Right atrium auricular region (tissue), 2 donors: ENCODE measurements around the gene OR9G1. TPM values are rescaled to one million over a fixed set of nuclear protein-coding genes. Genes with fewer than 3 reads are reported as not detected.

ENCODE experiments used
- DNase-seq: peaks from one replicate; pipeline ENCODE4 v3.0.0-alpha.2; 2019; ENCODE audit warnings: low spot score
- H3K27ac ChIP-seq, 2 donors: fragments of 200-600 bp; sonication (generic); 1 replicate in 1 of 2; 2 replicates in 1 of 2; pipeline ENCODE4 v1.5.1; 2016 to 2019
- H3K27me3 ChIP-seq, 2 donors: fragments of 200-600 bp; sonication (generic); one replicate each; pipeline versions ENCODE4 v1.5.1 to v1.6.0; 2017 to 2019
- H3K36me3 ChIP-seq: fragments of 200-600 bp; sonication (generic); one replicate; pipeline ENCODE4 v1.5.1; 2016
- H3K4me1 ChIP-seq, 2 donors: fragments of 200-600 bp; sonication (generic); one replicate each; pipeline versions ENCODE4 v1.5.1 to v1.6.0; 2017 to 2019
- H3K4me3 ChIP-seq, 2 donors: fragments of 200-600 bp; sonication (generic); 1 replicate in 1 of 2; 2 replicates in 1 of 2; pipeline ENCODE4 v1.5.1; 2017 to 2019; ENCODE audit warnings: mild to moderate bottlenecking in 1 of 2, moderate library complexity in 1 of 2
- H3K9me3 ChIP-seq, 2 donors: fragments of 200-600 bp; sonication (generic); one replicate each; pipeline ENCODE4 v1.5.1; 2019
- CTCF ChIP-seq, 2 donors: fragments of 200-600 bp; sonication (generic); IDR thresholded peaks; one replicate each; pipeline ENCODE4 v1.5.1; 2019; ENCODE audit warnings: antibody characterized with exemption in 2 of 2
- microRNA-seq, 2 donors: library from miRNA; unstranded; fragments of <30 nt; microRNA quantifications; one replicate each; pipeline ENCODE4, GENCODE V29; 2016 to 2017; ENCODE audit warnings: borderline number of aligned reads in 2 of 2, borderline replicate concordance in 1 of 2
- total RNA-seq, 2 donors: library from RNA; depleted of rRNA; stranded (reverse); fragments of >200 nt; gene quantifications; one replicate each; pipeline ENCODE4 v1.1.0, GENCODE V29; 2016

Gene OR9G1
- total RNA-seq, 2 donors from 2014 or later, result not detected

GRCh38 chr11:56750190-56750589 is 51.3 kb downstream of the OR9G1 start:
- no peak for DNase-seq
- Histone ChIP-seq H3K4me3 (no peak overlapping the region), H3K9me3 (no peaks in the 10 kb centered on the region), H3K27me3 (no peaks in the 10 kb centered on the region), H3K4me1 (no peaks in the 10 kb centered on the region), H3K36me3 (no peaks in the 10 kb centered on the region), H3K27ac (no peak overlapping the region)
- TF ChIP-seq CTCF (IDR thresholded peaks at IDR 0.05), result no peak

- Histone ChIP-seq H3K4me3 (no peak overlapping the region), H3K36me3 (no peaks in the 10 kb centered on the region), H3K9me3 (no peaks in the 10 kb centered on the region), H3K27me3 (no peaks in the 10 kb centered on the region), H3K4me1 (no peaks in the 10 kb centered on the region), H3K27ac (no peak overlapping the region)
- no peak for DNase-seq
- TF ChIP-seq CTCF (IDR thresholded peaks at IDR 0.05), result no peak
Observed at GRCh38 chr11:56751480-56751879, 52.6 kb downstream of the OR9G1 start.

Small RNA genes within 50 kb of the gene (microRNA-seq; reads per million reads assigned to microRNA genes)
- 0 reads per million in 2 donors for gene MIR6128

Other genes starting within 250 kb of the OR9G1 start
- gene OR5M3, start 225.7 kb upstream of the OR9G1 start, total RNA-seq, result not detected
- not detected for gene OR5M8, start 207.7 kb upstream of the OR9G1 start, total RNA-seq
- not detected for gene OR5M11, start 155.8 kb upstream of the OR9G1 start, total RNA-seq
- gene OR5M10, start 121.4 kb upstream of the OR9G1 start, total RNA-seq, result not detected
- gene OR5M1, start 84.2 kb upstream of the OR9G1 start, total RNA-seq, result not detected
- not detected for gene OR5AP2, start 56.7 kb upstream of the OR9G1 start, total RNA-seq
- gene OR5AR1, start 35.4 kb upstream of the OR9G1 start, total RNA-seq, result not detected
- gene OR9G4, start 49.6 kb downstream of the OR9G1 start, total RNA-seq, result not detected